ENCODE results near the gene CFAP91. TPM values are rescaled to one million over a fixed set of nuclear protein-coding genes. Genes with fewer than 3 reads are reported as not detected.
A peak's percentile ranks its signal among the peaks of the same experiment; 100 is the strongest.

CFAP91 gene
- total and polyA plus RNA-seq, 2 experiments from 2014 or later: 2.4 to 3.7 TPM

- H3K36me3 ChIP-seq (ENCODE audit: insufficient read depth): no peaks in the 10 kb centered on the region
- H3K79me2 ChIP-seq (replicated peaks; ENCODE audit: insufficient read depth): no peaks in the 10 kb centered on the region
- Mint-ChIP-seq H3K9me3 (no peaks in the 10 kb centered on the region), H3K4me3 (no peak overlapping the region), H3K36me3 (ENCODE audit: low read depth) (no peaks in the 10 kb centered on the region), H3K4me1 (no peaks in the 10 kb centered on the region; the same call in 2 of the 3 replicates), H3K27ac (no peak overlapping the region), H3K27me3 (ENCODE audit: insufficient read depth, low read depth, poor library complexity) (peaks cover 3% of the 10 kb centered on the region)
- DNase-seq (ENCODE audit: low spot score) (no peak), ATAC-seq (no peak)
- H3K27me3 ChIP-seq (ENCODE audit: insufficient read depth): no peaks in the 10 kb centered on the region
- peak overlapping the region; percentile 39; the same call in 1 of the 2 replicates for H2AFZ ChIP-seq
- no peaks in the 10 kb centered on the region for H3F3A ChIP-seq (replicated peaks; ENCODE audit: low read depth)
- no peak overlapping the region for H3K27ac ChIP-seq (ENCODE audit: low read depth)
- H3K4me2 ChIP-seq: no peak overlapping the region
- H3K4me3 ChIP-seq: no peak overlapping the region
- TF ChIP-seq CREB1 (CRISPR knock-in tag; IDR thresholded peaks at IDR 0.05; ENCODE audit: low read depth) (no peak), CTCF (conservative IDR thresholded peaks at IDR 0.05; ENCODE audit: low read depth in 2 of 2) (no peak), JUNB (IDR thresholded peaks at IDR 0.05; ENCODE audit: unreplicated experiment) (no peak), EZH2 (IDR thresholded peaks at IDR 0.05; ENCODE audit: low read depth, unreplicated experiment) (no peak), NANOG (IDR thresholded peaks at IDR 0.05; ENCODE audit: borderline replicate concordance) (no peak), REST (IDR thresholded peaks at IDR 0.05; ENCODE audit: unreplicated experiment) (no peak), EZH2phosphoT487 (IDR thresholded peaks at IDR 0.05; ENCODE audit: unreplicated experiment) (no peak), POLR2AphosphoS5 (IDR thresholded peaks at IDR 0.05; ENCODE audit: low read depth) (no peak), ZNF331 (CRISPR knock-in tag; IDR thresholded peaks at IDR 0.05; ENCODE audit: low read depth) (no peak), STAT1 (IDR thresholded peaks at IDR 0.05; ENCODE audit: unreplicated experiment) (no peak), ZNF114 (CRISPR knock-in tag; IDR thresholded peaks at IDR 0.05) (no peak)
- TF ChIP-seq, protein P1, sequence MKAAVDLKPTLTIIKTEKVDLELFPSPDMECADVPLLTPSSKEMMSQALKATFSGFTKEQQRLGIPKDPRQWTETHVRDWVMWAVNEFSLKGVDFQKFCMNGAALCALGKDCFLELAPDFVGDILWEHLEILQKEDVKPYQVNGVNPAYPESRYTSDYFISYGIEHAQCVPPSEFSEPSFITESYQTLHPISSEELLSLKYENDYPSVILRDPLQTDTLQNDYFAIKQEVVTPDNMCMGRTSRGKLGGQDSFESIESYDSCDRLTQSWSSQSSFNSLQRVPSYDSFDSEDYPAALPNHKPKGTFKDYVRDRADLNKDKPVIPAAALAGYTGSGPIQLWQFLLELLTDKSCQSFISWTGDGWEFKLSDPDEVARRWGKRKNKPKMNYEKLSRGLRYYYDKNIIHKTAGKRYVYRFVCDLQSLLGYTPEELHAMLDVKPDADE (IDR thresholded peaks at IDR 0.05): no peak
- TF ChIP-seq, protein P2, sequence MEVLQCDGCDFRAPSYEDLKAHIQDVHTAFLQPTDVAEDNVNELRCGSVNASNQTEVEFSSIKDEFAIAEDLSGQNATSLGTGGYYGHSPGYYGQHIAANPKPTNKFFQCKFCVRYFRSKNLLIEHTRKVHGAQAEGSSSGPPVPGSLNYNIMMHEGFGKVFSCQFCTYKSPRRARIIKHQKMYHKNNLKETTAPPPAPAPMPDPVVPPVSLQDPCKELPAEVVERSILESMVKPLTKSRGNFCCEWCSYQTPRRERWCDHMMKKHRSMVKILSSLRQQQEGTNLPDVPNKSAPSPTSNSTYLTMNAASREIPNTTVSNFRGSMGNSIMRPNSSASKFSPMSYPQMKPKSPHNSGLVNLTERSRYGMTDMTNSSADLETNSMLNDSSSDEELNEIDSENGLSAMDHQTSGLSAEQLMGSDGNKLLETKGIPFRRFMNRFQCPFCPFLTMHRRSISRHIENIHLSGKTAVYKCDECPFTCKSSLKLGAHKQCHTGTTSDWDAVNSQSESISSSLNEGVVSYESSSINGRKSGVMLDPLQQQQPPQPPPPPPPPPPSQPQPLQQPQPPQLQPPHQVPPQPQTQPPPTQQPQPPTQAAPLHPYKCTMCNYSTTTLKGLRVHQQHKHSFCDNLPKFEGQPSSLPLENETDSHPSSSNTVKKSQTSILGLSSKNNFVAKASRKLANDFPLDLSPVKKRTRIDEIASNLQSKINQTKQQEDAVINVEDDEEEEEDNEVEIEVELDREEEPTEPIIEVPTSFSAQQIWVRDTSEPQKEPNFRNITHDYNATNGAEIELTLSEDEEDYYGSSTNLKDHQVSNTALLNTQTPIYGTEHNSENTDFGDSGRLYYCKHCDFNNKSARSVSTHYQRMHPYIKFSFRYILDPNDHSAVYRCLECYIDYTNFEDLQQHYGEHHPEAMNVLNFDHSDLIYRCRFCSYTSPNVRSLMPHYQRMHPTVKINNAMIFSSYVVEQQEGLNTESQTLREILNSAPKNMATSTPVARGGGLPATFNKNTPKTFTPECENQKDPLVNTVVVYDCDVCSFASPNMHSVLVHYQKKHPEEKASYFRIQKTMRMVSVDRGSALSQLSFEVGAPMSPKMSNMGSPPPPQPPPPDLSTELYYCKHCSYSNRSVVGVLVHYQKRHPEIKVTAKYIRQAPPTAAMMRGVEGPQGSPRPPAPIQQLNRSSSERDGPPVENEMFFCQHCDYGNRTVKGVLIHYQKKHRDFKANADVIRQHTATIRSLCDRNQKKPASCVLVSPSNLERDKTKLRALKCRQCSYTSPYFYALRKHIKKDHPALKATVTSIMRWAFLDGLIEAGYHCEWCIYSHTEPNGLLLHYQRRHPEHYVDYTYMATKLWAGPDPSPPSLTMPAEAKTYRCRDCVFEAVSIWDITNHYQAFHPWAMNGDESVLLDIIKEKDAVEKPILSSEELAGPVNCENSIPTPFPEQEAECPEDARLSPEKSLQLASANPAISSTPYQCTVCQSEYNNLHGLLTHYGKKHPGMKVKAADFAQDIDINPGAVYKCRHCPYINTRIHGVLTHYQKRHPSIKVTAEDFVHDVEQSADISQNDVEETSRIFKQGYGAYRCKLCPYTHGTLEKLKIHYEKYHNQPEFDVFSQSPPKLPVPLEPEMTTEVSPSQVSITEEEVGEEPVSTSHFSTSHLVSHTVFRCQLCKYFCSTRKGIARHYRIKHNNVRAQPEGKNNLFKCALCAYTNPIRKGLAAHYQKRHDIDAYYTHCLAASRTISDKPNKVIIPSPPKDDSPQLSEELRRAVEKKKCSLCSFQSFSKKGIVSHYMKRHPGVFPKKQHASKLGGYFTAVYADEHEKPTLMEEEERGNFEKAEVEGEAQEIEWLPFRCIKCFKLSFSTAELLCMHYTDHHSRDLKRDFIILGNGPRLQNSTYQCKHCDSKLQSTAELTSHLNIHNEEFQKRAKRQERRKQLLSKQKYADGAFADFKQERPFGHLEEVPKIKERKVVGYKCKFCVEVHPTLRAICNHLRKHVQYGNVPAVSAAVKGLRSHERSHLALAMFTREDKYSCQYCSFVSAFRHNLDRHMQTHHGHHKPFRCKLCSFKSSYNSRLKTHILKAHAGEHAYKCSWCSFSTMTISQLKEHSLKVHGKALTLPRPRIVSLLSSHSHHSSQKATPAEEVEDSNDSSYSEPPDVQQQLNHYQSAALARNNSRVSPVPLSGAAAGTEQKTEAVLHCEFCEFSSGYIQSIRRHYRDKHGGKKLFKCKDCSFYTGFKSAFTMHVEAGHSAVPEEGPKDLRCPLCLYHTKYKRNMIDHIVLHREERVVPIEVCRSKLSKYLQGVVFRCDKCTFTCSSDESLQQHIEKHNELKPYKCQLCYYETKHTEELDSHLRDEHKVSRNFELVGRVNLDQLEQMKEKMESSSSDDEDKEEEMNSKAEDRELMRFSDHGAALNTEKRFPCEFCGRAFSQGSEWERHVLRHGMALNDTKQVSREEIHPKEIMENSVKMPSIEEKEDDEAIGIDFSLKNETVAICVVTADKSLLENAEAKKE (CRISPR knock-in tag; IDR thresholded peaks at IDR 0.05): no peak
- no peaks in the 10 kb centered on the region for H3K9me2 ChIP-seq (ENCODE audit: insufficient read depth)
- peaks cover 4% of the 10 kb centered on the region; the same call in 1 of the 2 replicates for H3K4me1 ChIP-seq (ENCODE audit: insufficient read depth)
- no peaks in the 10 kb centered on the region for H4K20me1 ChIP-seq (replicated peaks; ENCODE audit: insufficient read depth)
These were observed 41.1 kb downstream of the CFAP91 start for GRCh38 chr3:119743921-119744320.

All from GM23338 (cell line).